Cerebellar cortex (tissue), 1 donor: ENCODE measurements around the gene SPACA7.

ENCODE experiments used
- DNase-seq: peaks from one replicate; pipeline ENCODE4 v3.0.0-alpha.2; 2015; ENCODE audit warnings: low spot score

Gene SPACA7, protein sequence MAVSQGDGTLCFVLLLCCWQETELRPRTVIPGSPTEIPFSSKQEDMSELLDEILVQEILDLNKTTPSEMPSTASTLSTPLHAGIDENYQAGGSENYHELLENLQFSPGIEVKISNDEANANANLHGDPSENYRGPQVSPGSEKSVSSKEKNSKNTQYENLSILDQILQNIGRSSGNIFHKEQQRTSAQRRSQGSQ

GRCh38 chr13:112376050-112376681 lies at the start of gene SPACA7:
Gene SPACA7, plus strand, starts transcription at chr13:112376355. Its CDS starts 31 bp downstream, at chr13:112376386.
- no peak for DNase-seq

- DNase-seq, result no peak
These were observed 49.3 kb upstream of the SPACA7 start for GRCh38 chr13:112326821-112327370.

DNA sequence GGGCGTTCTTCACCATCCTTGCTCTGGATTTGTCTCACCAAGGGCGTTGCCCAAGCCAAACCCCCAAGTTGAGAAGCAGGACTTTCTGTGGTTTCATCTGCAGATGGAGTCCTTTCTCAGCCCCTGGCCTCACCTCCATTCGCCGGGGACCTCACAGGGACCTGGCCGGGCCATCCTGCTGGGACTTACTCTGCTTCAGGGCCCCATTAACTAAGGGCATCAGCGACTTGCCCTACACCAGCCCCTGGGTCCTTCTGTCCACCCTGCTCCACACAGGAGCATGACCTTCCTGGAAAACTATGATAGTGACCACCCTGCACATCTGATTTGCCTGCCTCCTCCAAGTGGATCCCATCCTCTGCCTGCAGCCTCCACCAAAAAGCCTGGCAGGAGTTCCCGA lies 47.2 kb upstream of the SPACA7 start:
- no peak for DNase-seq

GRCh38 chr13:112329376-112329775 lies 46.8 kb upstream of the SPACA7 start:
- no peak for DNase-seq

- no peak for DNase-seq
These were observed 46.1 kb upstream of the SPACA7 start for GRCh38 chr13:112330066-112330465.

- DNase-seq, result no peak
These were observed 45.4 kb upstream of the SPACA7 start for GRCh38 chr13:112330479-112331381.

DNA sequence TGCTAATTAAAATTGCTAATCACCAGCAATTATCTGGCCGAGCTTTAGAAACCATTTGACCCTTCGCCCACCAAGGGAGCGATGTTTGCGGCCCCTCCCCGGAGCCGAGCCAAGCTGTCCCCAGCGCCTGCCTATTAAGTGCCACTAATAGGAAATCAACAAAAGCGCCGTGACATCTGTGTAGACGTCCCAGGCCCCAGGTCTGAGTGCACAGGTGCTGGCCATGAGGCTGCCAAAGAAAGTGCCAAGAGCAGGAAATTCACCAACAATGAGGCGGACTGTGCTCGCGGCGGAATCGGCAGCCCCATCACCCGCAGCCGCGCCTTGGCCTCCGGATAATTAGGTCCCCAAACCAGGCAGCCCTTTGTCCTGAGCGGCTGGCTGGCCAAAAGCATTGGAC lies 44.5 kb upstream of the SPACA7 start:
- DNase-seq, result no peak

DNA sequence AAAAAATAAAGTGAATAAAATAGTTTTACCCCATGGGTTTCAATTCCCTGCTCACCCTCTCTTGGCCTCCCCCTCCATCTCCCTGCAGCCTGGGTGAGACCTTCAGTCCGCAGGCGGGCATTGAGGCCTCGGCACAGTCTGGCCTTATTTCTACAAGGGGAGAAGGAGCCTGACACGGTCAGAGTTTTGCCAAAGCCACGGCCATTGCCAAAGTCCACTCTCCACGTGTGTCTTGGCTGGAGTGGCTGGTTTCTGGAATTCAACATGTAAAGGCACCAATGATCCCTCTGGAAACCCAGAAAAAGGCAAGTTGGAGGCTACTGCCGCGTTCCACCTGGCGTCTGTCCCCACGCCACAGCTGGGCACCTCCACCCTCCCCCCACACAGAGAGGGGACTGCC lies 43.4 kb upstream of the SPACA7 start:
- DNase-seq, result no peak

DNA sequence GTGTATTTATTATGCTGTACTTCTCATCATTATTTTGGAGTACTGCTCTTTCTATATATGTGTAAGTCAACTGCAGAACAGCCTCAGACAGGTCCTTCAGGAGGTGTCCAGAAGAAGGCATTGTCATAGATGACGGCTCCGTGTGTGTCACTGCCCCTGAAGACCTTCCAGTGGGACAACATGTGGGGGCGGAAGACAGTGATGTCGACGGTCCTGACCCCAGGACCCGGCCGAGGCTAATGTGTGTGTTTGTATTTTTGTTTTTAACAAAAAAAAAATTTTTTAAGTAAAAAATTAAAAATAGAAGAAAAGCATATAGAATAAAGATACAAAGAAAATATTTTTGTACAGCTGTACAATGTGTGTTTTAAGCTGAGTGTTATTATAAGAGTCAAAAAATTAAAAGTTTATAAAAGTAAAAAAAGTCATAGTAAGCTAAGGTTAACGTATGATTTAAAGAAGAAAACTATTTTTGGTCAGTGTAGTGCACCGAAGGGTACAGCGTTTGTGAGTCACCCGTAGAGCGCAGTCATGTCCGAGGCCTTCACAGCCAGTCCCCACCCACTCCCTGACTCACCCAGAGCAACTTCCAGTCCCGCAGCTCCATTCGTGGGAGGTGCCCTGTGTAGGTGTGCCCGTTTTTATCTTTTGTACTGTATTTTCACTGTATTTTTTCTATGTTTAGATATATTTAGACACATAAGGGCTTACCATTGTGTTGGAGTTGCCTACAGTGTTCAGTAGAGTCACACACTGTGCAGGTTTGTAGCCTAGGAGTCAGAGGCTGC lies 42.2 kb upstream of the SPACA7 start:
- no peak for DNase-seq

DNA sequence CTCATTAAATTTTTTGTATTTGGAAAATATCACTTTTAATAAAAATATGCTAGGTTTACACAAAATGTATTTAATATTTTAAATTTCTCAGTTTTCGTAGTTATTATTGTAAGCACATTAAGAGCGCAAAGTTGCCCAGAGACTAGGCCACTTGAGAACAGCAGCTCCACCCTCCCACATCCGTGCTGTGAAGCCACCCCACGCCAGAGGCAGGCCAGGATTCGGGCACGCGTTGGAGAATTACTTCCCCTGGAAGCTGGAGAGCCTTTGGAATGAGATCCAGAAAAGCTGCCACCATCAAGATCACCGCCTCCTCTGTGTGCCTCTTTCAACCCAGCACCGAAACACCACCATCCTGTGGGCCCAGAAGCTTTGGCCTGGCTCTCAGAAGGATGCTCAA lies 41.0 kb upstream of the SPACA7 start:
- no peak for DNase-seq

DNA sequence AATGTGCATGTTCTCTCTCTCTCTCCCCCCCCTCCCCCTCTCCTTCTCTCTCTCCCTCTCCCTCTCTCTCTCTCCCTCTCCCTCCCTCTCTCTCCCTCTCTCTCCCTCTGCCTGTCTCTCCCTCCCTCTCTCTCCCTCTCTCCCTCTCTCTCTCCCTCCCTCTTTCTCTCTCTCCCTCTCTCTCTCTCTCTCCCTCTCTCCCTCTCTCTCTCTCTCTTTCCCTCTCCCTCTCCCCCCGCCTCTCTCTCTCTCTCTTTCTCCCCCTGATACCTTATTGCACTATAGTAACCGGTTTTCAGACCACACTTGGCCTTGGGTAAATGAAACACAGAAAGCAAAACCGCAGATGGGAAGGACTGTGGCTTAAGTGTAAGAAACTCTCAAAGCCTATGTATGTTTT lies 34.7 kb upstream of the SPACA7 start:
- DNase-seq, result no peak

DNA sequence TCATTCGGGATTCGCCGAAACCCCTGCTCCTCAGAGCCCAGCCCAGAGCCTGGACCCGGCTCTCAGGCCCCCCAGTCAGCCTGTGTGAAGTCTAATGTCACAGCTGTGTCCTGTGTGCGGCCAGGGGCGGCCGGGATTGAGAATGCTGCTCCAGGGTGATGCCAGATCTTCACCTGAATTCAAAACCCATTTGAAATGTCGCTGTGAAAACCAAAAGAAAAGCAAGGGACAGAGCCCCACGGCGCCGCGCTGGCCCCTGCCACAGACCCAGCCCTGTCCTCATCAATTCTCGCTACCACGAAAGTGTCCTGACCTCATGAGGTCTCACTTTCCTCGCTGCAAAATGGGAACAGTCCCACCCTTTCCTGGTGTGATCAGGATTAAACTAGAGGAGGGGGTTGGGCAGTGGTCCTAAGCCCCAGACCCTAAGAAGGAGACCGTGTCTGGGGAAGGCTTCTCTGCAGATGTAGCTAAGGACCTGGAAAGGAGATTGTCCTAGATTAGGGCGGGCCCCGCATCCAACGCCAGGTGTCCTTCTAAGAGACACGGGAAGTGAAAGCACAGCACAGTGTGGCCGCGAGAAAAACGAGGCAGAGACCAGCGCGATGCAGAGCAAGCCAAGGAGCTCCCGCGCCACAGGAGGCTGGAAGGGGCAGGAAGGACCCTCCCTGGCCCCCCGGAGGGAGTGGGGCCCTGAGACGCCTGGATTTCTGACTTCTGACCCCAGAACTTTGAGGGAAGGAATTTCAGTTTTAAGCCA lies 34.0 kb upstream of the SPACA7 start:
- no peak for DNase-seq

DNA sequence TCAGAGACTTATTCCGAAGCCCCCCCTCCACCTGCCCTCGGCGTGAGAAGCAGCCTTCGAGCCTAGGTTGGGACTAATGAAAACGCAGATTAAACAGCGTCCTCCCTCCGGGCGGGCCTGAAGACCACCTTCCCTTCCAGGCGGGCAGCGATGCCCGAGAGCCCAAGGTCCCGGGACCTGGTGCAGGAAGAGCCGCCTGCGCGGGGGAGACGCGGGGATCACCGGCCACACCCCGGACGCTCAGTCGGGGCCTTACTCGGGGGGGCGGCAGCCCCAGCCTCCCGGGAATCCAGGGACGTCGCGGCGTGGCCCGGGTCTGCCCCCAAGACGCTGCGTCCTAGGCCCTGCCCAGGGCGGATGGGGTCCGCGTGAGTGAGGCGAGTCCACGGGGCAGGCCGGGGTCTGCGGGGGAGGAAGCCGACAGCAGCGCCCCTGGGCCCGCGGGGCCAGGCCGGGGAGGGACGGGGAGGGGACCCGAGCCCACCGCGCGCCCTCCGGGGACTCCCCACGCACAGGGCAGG lies 33.3 kb upstream of the SPACA7 start:
- no peak for DNase-seq

DNA sequence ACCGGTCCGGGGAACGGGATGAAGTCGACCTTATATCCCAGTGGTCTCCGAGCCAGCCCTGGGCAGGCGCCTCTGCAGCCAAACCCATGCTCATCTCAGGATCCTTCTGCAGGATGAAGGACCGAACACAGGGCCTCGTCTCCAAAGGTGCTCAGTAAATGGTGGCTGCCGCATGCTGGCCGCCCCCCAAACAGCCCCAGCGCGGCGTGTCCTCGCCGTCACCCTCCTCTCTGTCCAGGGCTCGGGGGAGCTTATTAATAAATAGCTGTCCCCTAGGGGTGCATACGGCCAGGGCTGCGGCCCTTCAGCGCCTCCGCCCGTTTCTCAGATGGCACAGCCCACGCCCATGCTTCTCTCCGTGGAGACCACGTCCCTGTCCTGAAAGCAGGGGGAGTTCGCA lies 32.6 kb upstream of the SPACA7 start:
- no peak for DNase-seq

GRCh38 chr13:112345826-112346172 lies 30.4 kb upstream of the SPACA7 start:
- no peak for DNase-seq

- DNase-seq, result no peak
These were observed 29.8 kb upstream of the SPACA7 start for GRCh38 chr13:112346173-112346898.

- DNase-seq, result no peak
These were observed 29.3 kb upstream of the SPACA7 start for GRCh38 chr13:112346899-112347229.

- no peak for DNase-seq
These were observed 28.2 kb upstream of the SPACA7 start for GRCh38 chr13:112347986-112348385.

- DNase-seq, result no peak
These were observed 27.4 kb upstream of the SPACA7 start for GRCh38 chr13:112348642-112349345.

DNA sequence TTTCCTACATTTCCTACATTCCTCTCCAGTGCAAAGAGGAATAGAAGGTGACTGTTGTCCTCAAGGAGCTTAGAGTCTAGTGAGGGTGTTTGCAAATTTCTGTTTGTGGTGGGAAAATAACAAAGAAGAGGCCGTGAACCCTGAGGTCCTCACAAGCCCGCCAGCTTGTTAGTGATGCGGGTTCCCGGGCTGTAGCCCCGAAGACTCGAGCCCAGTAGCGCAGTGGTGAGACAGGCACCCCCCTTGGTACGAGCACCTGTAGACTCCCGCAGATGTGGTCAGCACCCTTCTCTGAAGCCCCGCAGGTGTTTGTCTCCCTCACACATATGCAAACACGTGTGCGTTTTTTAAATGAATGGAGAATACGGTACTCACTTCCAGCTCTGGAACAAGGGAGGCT lies 26.5 kb upstream of the SPACA7 start:
- DNase-seq, result no peak
